OCI-LY7 (cell line): Measurements from ENCODE around the gene DHPS. TPM values are rescaled to one million over a fixed set of nuclear protein-coding genes. Genes with fewer than 3 reads are reported as not detected.

Experiments
- BruUV-seq: library from RNA; stranded (reverse); fragments of 400-500 nt; replicated peaks from 2 replicates; lab custom pipeline; 2021; lab: Mats Ljungman, UMichigan
- CTCF ChIA-PET: fragments of 300-600 bp; sonication (Branson Sonifier 250); formaldehyde crosslinking; loops from one replicate; lab custom pipeline; 2022; ENCODE audit warnings: antibody characterized with exemption; ENCODE audit not compliant: unreplicated experiment; lab: Charles Lee
- POLR2A ChIA-PET: fragments of 300-600 bp; sonication (Branson Sonifier 250); formaldehyde crosslinking; loops from one replicate; lab custom pipeline; 2022; ENCODE audit warnings: antibody characterized with exemption; lab: Charles Lee
- DNase-seq: peaks from one replicate; pipeline ENCODE4 v3.0.0-alpha.2; 2015; ENCODE audit warnings: low spot score
- H2AFZ ChIP-seq: fragments of 200-600 bp; sonication (generic), shearing (Covaris generic); 2 replicates; pipeline ENCODE4 v1.6.1; 2014; ENCODE audit warnings: mild to moderate bottlenecking, antibody characterized with exemption, low read length, moderate library complexity
- H3K27ac ChIP-seq: fragments of 200-600 bp; sonication (generic); 2 replicates; pipeline ENCODE4 v1.5.1; 2014; ENCODE audit warnings: mixed run types, low read depth, mild to moderate bottlenecking, moderate library complexity, low read length, inconsistent platforms; ENCODE audit not compliant: poor library complexity, severe bottlenecking
- H3K36me3 ChIP-seq: fragments of 200-600 bp; sonication (generic); 2 replicates; pipeline ENCODE4 v1.6.1; 2014; ENCODE audit warnings: mild to moderate bottlenecking, antibody characterized with exemption, low read length, moderate library complexity, mixed read lengths; ENCODE audit not compliant: insufficient read depth
- H3K4me1 ChIP-seq: fragments of 200-600 bp; sonication (generic); 2 replicates; pipeline ENCODE4 v1.5.1; 2014; ENCODE audit warnings: mild to moderate bottlenecking, low read length; ENCODE audit not compliant: insufficient read depth, poor library complexity, severe bottlenecking
- H3K4me2 ChIP-seq: fragments of 200-600 bp; sonication (generic); 2 replicates; pipeline ENCODE4 v1.6.1; 2014; ENCODE audit warnings: mild to moderate bottlenecking, low read length
- H3K4me3 ChIP-seq: fragments of 200-600 bp; sonication (generic); 2 replicates; pipeline ENCODE4 v1.5.1; 2014; ENCODE audit warnings: mild to moderate bottlenecking, low read depth, low read length; ENCODE audit not compliant: poor library complexity, severe bottlenecking
- H3K79me2 ChIP-seq: fragments of 200-600 bp; sonication (generic); 2 replicates; pipeline ENCODE4 v1.6.1; 2016; ENCODE audit warnings: low read depth, mild to moderate bottlenecking, low read length, moderate library complexity, mixed read lengths; ENCODE audit not compliant: insufficient read depth
- H3K9me2 ChIP-seq: fragments of 200-600 bp; sonication (generic); 2 replicates; pipeline ENCODE4 v1.6.1; 2016; ENCODE audit warnings: mild to moderate bottlenecking, low read length, mixed read lengths; ENCODE audit not compliant: insufficient read depth
- H3K9me3 ChIP-seq: fragments of 200-600 bp; sonication (generic); 2 replicates; pipeline ENCODE4 v1.6.1; 2014; ENCODE audit warnings: mild to moderate bottlenecking, mixed run types, low read length, mixed read lengths
- H4K20me1 ChIP-seq: fragments of 200-600 bp; sonication (generic); 2 replicates; pipeline ENCODE4 v1.6.1; 2014; ENCODE audit warnings: mild to moderate bottlenecking, antibody characterized with exemption, low read length, moderate library complexity, mixed read lengths; ENCODE audit not compliant: insufficient read depth
- EZH2phosphoT487 ChIP-seq: fragments of 200-600 bp; sonication (generic); IDR thresholded peaks from 2 replicates; pipeline ENCODE4 v1.6.1; 2018; ENCODE audit warnings: low read depth, borderline replicate concordance, mild to moderate bottlenecking, mixed run types, antibody characterized with exemption, low read length, moderate library complexity, mixed read lengths
- intact Hi-C: fragments of 100-400 bp; cut with micrococcal nuclease; formaldehyde crosslinking; loops from one replicate; pipeline ENCODE4 v1.10.0; 2022; ENCODE audit not compliant: unreplicated experiment
- total RNA-seq, 2 experiments: library from RNA; depleted of rRNA in 1 of 2; stranded (reverse); fragments of >200 nt in 1 of 2; shearing (Covaris generic) in 1 of 2; gene quantifications; 2 replicates each; pipeline ENCODE4 v1.2.3, GENCODE V29; 2014 to 2022
- TF ChIP-seq, protein P1 (sequence below): fragments of 200-600 bp; sonication (generic); conservative IDR thresholded peaks from 2 replicates; pipeline ENCODE4 v1.5.1; 2014; ENCODE audit warnings: mild to moderate bottlenecking, antibody characterized with exemption, low read length, moderate library complexity, mixed read lengths

The DHPS gene
- total RNA-seq, 2 experiments from 2014 or later, result 101 to 102 TPM

- no TSS peak for BruUV-seq
- no peak for TF ChIP-seq EZH2phosphoT487
- TF ChIP-seq, protein P1, sequence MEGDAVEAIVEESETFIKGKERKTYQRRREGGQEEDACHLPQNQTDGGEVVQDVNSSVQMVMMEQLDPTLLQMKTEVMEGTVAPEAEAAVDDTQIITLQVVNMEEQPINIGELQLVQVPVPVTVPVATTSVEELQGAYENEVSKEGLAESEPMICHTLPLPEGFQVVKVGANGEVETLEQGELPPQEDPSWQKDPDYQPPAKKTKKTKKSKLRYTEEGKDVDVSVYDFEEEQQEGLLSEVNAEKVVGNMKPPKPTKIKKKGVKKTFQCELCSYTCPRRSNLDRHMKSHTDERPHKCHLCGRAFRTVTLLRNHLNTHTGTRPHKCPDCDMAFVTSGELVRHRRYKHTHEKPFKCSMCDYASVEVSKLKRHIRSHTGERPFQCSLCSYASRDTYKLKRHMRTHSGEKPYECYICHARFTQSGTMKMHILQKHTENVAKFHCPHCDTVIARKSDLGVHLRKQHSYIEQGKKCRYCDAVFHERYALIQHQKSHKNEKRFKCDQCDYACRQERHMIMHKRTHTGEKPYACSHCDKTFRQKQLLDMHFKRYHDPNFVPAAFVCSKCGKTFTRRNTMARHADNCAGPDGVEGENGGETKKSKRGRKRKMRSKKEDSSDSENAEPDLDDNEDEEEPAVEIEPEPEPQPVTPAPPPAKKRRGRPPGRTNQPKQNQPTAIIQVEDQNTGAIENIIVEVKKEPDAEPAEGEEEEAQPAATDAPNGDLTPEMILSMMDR, result no peak
- Histone ChIP-seq H3K36me3 (peaks cover 10% of the 10 kb centered on the region), H4K20me1 (no peaks in the 10 kb centered on the region), H3K4me1 (peaks cover 13% of the 10 kb centered on the region), H3K4me2 (no peak overlapping the region), H3K4me3 (no peak overlapping the region), H3K9me2 (no peaks in the 10 kb centered on the region), H3K9me3 (no peaks in the 10 kb centered on the region), H2AFZ (no peak overlapping the region), H3K27ac (no peak overlapping the region), H3K79me2 (no peaks in the 10 kb centered on the region)
- CTCF ChIA-PET, result no interaction called here
- no peak for DNase-seq
- POLR2A ChIA-PET, result no interaction called here
- intact Hi-C loops, result no loop called here
These were observed 11.3 kb upstream of the DHPS start for GRCh38 chr19:12692960-12693359.

GRCh38 chr19:12689581-12690216 is 8.0 kb upstream of the DHPS start:
- ChIA-PET POLR2A (no interaction called here), CTCF (no interaction called here)
- Histone ChIP-seq H3K4me1 (no peaks in the 10 kb centered on the region), H3K9me2 (no peaks in the 10 kb centered on the region), H3K36me3 (peaks cover 5% of the 10 kb centered on the region; the same call in 1 of the 2 replicates), H3K79me2 (no peaks in the 10 kb centered on the region), H3K27ac (no peak overlapping the region), H3K4me2 (no peak overlapping the region), H4K20me1 (no peaks in the 10 kb centered on the region), H3K9me3 (no peaks in the 10 kb centered on the region), H3K4me3 (no peak overlapping the region), H2AFZ (no peak overlapping the region)
- TF ChIP-seq, protein P1, result no peak
- no peak for TF ChIP-seq EZH2phosphoT487
- no TSS peak for BruUV-seq
- DNase-seq, result no peak
- intact Hi-C loops, result no loop called here

GRCh38 chr19:12689012-12689411 is 7.3 kb upstream of the DHPS start:
- peaks cover 5% of the 10 kb centered on the region; the same call in 1 of the 2 replicates for H3K36me3 ChIP-seq
- H3K4me3 ChIP-seq, result no peak overlapping the region
- H3K4me1 ChIP-seq, result no peaks in the 10 kb centered on the region
- CTCF ChIA-PET, result no interaction called here
- no peak overlapping the region for H2AFZ ChIP-seq
- H3K27ac ChIP-seq, result no peak overlapping the region
- intact Hi-C loops, result no loop called here
- no peaks in the 10 kb centered on the region for H3K9me3 ChIP-seq
- no peak overlapping the region for H3K4me2 ChIP-seq
- H3K9me2 ChIP-seq, result no peaks in the 10 kb centered on the region
- TF ChIP-seq EZH2phosphoT487, result no peak
- TF ChIP-seq, protein P1, result no peak
- H3K79me2 ChIP-seq, result no peaks in the 10 kb centered on the region
- BruUV-seq, result no TSS peak
- POLR2A ChIA-PET, result no interaction called here
- H4K20me1 ChIP-seq, result no peaks in the 10 kb centered on the region
- DNase-seq, result no peak
